T follicular helper cell (primary cell): ENCODE measurements around the gene AGAP3.
"Not testable (repeated sequence)": the region's sequence is repeated elsewhere in the genome, so short reads cannot be mapped to it uniquely, and the experiment has no call there.

Source experiments
- DNase-seq: peaks from one replicate; pipeline ENCODE4 v3.0.0-alpha.2; 2020; ENCODE audit warnings: low read depth
- total RNA-seq, 2 experiments: gene quantifications; one replicate each; lab custom pipeline; 2026; lab: John Stamatoyannopoulos, UW

Gene AGAP3
- total RNA-seq = 30.2 to 52.4 reads per million in 2 experiments

GRCh38 chr7:151085691-151086620, at the start of gene AGAP3:
Gene AGAP3 (plus strand): TSS chr7:151086475. CDS start chr7:151086742, 267 bp downstream.
- DNase-seq = peak; percentile 64

DNA sequence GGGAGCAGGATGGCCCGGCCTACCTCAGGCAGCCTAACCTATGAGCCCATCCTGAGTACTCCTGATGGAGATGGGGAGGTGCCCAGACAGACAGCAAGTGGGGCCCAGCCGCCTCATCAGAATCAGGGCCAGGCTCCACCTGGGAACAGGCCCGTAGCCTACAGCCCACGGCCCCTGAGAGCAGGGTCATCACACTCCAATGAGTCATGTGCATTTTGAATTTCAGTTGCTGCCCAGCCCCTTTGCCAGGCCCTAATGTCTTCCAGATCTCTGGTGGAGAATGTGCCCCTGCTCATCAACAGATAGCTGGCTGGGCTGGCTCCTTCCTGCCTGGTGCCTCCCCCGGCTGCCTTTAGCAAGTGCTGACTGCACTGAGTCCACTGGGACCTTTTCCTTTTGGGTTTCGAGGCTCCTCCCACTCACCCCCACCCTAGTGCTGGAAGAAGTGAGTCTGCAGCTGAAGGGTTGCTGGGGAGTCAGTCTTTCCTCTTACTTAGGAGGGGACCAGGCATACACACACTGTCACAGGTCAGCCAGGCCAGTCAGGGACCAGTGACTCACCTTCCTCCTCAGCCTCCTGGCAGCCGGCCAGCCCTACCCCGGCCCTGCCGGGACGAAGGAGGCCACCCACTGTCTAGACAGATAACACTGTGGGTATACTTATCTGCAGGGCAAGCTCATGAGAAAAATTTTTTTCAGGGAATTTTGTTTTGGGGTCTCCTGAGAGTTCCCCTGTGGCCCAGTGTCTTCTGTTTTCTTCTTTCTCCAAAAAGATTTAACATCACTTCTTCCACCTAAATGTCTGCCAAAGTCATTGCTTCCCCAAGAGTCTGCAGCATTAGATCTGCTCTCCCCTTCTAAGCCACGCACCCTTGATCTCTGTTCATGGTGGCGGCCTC, 47.1 kb upstream of the AGAP3 start:
- DNase-seq = no peak

- no peak for DNase-seq
Observed at GRCh38 chr7:151039850-151040548, 46.3 kb upstream of the AGAP3 start.

DNA sequence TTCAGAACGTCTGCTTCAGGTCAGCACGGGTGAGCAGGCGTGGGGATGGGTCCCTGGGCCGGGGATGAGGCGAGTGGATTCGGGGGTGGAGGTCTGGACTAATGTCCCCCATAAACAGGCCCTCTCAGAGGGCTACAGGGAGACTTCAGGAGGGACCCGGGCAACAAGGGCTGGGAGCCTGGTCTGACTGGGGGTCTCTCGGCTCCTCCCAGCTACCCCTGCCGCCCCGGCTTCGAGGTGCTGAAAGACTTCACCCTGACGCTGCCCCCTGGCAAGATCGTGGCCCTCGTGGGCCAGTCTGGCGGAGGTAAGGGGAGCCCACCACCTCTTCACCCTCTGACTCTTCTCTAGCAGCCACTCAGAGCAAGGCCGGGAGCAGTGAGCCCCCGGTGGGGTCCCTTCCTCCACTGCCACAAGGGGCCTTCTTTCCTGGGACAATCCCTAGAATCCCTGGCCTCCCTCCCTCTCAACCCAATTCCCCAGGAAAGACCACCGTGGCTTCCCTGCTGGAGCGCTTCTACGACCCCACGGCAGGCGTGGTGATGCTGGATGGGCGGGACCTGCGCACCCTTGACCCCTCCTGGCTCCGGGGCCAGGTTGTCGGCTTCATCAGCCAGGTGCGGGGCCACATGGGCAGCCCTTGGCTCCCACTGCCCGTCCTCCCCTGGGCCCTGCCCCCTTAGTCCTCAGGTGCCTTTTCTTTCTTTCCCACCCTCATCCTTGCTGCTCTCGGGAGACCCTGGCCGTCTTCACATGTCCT, 45.5 kb upstream of the AGAP3 start:
- no peak for DNase-seq

GRCh38 chr7:151043449-151043848, 42.8 kb upstream of the AGAP3 start:
- not testable (repeated sequence) for DNase-seq

GRCh38 chr7:151043959-151044358, 42.3 kb upstream of the AGAP3 start:
- DNase-seq = no peak

GRCh38 chr7:151045262-151045661, 41.0 kb upstream of the AGAP3 start:
- DNase-seq = no peak

DNA sequence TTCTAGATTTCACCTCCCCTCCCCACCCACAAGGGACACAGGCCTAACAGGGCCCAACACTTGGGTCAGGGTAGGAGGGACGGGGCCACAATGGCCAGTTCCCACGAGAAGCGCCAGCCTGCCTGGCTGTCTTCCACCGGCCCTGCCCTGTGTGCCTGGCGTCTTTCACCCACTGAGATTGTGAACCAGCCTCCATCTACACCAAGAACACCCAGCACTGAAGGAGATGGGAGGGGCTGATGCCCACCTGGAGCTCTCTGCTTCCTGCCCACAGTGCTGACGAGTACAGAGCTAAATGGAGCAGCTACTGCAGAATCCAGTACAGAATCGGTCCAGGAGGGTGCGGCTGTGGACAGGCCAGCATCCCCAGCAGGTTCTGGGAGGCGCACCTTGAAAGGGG, 40.3 kb upstream of the AGAP3 start:
- DNase-seq = no peak

DNA sequence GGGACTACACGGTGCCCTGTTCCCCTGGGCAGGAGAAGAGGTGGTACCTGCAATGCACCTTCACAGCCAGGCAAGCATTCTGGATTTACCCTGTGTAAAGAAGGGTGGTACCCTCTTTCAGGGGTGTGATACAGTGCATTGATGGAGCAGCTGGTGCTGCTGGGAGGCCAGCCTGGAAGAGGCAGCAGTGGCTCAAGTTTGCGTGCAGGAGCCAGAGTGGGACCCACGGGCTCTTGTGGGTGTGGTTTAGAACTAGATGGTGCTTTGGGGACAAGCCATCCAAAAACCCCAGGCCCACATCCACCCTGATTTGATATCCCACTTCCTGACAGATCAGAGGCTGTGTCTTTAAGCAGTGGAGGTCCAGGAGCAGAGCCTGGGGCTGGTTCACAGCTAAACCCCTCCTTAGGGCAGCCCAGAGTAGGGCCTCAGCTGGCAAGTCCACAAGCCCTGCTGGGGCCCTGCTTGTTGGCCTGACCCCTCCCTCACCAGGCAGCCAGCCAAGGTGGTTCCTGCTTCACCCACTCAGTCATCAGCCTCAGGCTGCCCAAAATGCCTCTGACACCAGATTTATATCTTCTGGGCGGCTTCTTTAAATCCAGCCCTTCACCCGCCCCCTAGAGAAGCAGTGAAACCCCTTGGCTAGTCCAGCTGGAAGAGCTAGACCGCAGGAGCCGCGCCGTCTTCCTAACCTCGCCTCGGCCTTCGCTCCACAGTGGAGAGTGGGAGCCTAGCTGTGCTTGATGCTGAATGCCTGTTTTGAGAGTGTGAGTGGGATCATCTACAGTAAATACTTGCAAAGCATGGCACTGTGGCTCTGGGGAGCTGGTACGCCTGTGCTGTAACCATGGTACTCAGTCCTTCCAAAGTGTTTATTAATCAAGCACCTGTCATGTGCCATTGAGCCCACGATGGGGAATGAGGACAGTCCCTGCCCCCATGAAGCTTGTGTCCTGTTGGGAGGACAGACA, 39.4 kb upstream of the AGAP3 start:
- no peak for DNase-seq

- no peak for DNase-seq
Observed at GRCh38 chr7:151047976-151048815, 38.1 kb upstream of the AGAP3 start, which contains the start of gene ASIC3. Gene ASIC3 (plus strand): TSS chr7:151048531. CDS start chr7:151048886, 355 bp downstream.

DNA sequence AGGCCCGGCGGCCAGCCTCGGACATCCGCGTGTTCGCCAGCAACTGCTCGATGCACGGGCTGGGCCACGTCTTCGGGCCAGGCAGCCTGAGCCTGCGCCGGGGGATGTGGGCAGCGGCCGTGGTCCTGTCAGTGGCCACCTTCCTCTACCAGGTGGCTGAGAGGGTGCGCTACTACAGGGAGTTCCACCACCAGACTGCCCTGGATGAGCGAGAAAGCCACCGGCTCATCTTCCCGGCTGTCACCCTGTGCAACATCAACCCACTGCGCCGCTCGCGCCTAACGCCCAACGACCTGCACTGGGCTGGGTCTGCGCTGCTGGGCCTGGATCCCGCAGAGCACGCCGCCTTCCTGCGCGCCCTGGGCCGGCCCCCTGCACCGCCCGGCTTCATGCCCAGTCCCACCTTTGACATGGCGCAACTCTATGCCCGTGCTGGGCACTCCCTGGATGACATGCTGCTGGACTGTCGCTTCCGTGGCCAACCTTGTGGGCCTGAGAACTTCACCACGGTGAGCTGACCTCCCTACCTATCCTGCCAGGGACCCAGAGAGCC, 37.3 kb upstream of the AGAP3 start:
- DNase-seq = no peak

DNA sequence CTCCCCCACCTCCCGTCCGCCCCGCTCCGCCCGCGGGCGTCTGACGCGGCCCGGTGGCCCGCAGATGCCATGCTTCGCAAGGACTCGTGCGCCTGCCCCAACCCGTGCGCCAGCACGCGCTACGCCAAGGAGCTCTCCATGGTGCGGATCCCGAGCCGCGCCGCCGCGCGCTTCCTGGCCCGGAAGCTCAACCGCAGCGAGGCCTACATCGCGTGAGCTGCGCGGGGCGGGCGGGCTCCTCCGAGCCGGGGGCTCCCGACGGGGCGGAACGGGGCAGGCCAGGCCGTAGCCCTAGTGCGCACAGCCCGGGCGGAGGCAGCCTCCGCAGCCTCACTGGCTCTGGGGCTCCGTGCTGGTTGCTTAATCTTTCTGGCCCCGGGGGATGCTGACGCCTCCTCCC, 35.2 kb upstream of the AGAP3 start:
- DNase-seq = peak; percentile 49

GRCh38 chr7:151053096-151053495, 33.2 kb upstream of the AGAP3 start:
- no peak for DNase-seq

GRCh38 chr7:151053751-151054150, 32.5 kb upstream of the AGAP3 start:
- no peak for DNase-seq

GRCh38 chr7:151056283-151056665, 30.0 kb upstream of the AGAP3 start:
- no peak for DNase-seq

GRCh38 chr7:151056666-151057505, 29.4 kb upstream of the AGAP3 start:
- DNase-seq = no peak

- no peak for DNase-seq
Observed at GRCh38 chr7:151057506-151057988, 28.7 kb upstream of the AGAP3 start, which contains the start of gene CDK5. Gene CDK5 (minus strand): TSS chr7:151057897. CDS start chr7:151057848, 49 bp downstream.
